Stomach (tissue), 4 donors: ENCODE results near the gene MAP7.

ENCODE experiments used
- CTCF ChIP-seq, 7 experiments: fragments of 450-650 bp in 4 of 7; fragments of 200-600 bp in 3 of 7; sonication (generic) in 3 of 7; IDR thresholded peaks; one replicate each; pipeline ENCODE4 v1.5.1; 2016 to 2019; ENCODE audit warnings: antibody characterized with exemption in 7 of 7, control low read depth in 2 of 7, mild to moderate bottlenecking in 1 of 7
- EP300 ChIP-seq: sonication (generic); formaldehyde crosslinking; IDR thresholded peaks from one replicate; pipeline ENCODE4 v1.6.1; 2017; ENCODE audit warnings: antibody characterized with exemption
- POLR2A ChIP-seq, 4 donors: fragments of 450-650 bp; IDR thresholded peaks; one replicate each; pipeline ENCODE4 v1.6.1; 2016; ENCODE audit warnings: antibody characterized with exemption in 4 of 4, control low read depth in 2 of 4, mild to moderate bottlenecking in 1 of 4, moderate library complexity in 1 of 4
- POLR2AphosphoS5 ChIP-seq, 3 donors: sonication (generic); formaldehyde crosslinking; IDR thresholded peaks; one replicate each; pipeline ENCODE4 v1.6.1; 2016; ENCODE audit warnings: antibody characterized with exemption in 3 of 3

GRCh38 chr6:136303516-136303915 lies 246.7 kb downstream of the MAP7 start:
- TF ChIP-seq CTCF (IDR thresholded peaks at IDR 0.05): no peak
- no peak for TF ChIP-seq POLR2A (IDR thresholded peaks at IDR 0.05)
- no peak for TF ChIP-seq EP300
- TF ChIP-seq POLR2AphosphoS5 (IDR thresholded peaks at IDR 0.05): no peak
